HG02885 (cell line): ENCODE results near the gene SCIN.

Experiments used
- ATAC-seq: cut with Tn5 transposase; IDR thresholded peaks from one replicate; pipeline ENCODE4 v1.9.1; 2021; ENCODE audit warnings: mild to moderate bottlenecking; ENCODE audit not compliant: unreplicated experiment, poor library complexity

Gene SCIN

GRCh38 chr7:12607134-12607533, 36.6 kb downstream of the SCIN start:
- peak; percentile 82 for ATAC-seq

DNA sequence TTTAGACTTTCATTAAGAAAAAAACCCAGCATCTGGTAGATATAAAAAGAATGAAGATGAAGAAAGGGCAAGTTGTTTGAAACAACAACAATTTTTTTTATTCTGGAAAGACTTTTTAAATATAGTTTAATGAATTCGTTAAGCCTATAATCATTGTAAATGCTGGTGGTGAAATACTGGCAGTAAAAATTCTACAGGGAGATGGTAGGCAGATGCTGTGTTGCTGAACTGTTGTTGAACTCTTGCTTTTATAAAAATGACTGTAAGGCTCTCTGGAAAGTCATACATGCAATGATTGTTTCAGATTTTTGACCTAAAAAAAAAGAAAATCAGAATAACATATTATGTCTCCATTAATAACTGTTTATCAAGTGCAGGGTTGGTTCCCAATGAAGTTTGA, 39.0 kb downstream of the SCIN start:
- no peak for ATAC-seq

- no peak for ATAC-seq
These were observed 40.4 kb downstream of the SCIN start for GRCh38 chr7:12610899-12611298.

- ATAC-seq = no peak
These were observed 42.1 kb downstream of the SCIN start for GRCh38 chr7:12612622-12613021.

- no peak for ATAC-seq
These were observed 49.0 kb downstream of the SCIN start for GRCh38 chr7:12619461-12620069.

- no peak for ATAC-seq
These were observed 49.9 kb downstream of the SCIN start for GRCh38 chr7:12620371-12620770.

GRCh38 chr7:12623223-12623622, 52.7 kb downstream of the SCIN start:
- no peak for ATAC-seq

GRCh38 chr7:12623885-12624498, 53.5 kb downstream of the SCIN start:
- peak; percentile 62 for ATAC-seq

- ATAC-seq = no peak
These were observed 55.3 kb downstream of the SCIN start for GRCh38 chr7:12625836-12626235.

DNA sequence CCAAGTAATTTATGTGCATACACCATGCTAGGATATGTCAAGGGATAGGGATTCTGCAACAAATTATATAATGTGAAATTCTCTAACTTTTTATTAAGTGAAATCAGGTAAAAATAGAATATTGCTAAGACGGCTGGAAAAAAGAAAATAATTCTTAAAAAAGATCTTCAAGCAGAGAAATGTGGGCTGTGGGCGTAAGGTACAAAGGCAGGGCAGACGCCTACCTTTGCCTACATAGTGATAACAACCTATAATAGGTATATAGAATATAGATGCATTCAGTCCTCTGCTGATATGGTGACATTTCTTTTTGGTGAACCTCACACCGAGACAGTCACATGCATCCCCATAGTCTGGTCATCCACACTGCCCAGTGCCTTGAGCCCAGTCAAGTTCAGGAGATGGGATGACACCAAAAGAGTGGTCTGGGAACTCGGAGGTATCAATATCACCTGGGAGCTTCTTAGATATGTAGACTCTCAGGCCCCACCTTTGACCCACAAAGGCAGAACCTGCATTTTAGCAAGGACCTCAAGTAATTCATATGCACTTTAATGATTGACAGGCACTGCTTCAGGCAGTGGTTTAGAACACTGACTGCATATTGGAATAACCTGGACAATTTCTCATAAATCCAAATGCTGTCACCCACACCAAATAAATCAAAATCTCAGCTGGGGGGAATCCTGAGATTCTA, 59.4 kb downstream of the SCIN start:
- ATAC-seq = no peak

GRCh38 chr7:12630513-12630819, 59.9 kb downstream of the SCIN start:
- no peak for ATAC-seq

GRCh38 chr7:12633582-12633981, 63.1 kb downstream of the SCIN start:
- no peak for ATAC-seq

DNA sequence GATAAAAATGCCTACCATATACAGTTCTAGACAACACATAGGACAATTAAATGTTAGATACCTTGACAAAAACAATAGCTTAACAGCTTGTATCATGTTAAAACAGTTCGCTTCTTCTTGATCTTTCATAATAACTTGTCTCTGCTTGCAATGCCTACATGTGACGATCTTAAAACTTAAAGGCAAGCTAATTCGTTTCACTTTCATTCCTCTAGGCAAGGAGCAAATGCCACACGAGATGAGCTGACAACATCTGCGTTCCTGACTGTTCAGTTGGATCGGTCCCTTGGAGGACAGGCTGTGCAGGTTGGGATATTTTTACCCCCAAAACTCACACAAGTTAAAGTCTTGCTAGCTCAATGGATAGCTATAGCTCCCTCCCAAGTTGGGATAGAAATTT, 65.3 kb downstream of the SCIN start:
- ATAC-seq = peak; percentile 82

GRCh38 chr7:12637328-12637727, 66.8 kb downstream of the SCIN start:
- ATAC-seq = no peak

- ATAC-seq = peak; percentile 56
These were observed 67.5 kb downstream of the SCIN start for GRCh38 chr7:12637819-12638592.

DNA sequence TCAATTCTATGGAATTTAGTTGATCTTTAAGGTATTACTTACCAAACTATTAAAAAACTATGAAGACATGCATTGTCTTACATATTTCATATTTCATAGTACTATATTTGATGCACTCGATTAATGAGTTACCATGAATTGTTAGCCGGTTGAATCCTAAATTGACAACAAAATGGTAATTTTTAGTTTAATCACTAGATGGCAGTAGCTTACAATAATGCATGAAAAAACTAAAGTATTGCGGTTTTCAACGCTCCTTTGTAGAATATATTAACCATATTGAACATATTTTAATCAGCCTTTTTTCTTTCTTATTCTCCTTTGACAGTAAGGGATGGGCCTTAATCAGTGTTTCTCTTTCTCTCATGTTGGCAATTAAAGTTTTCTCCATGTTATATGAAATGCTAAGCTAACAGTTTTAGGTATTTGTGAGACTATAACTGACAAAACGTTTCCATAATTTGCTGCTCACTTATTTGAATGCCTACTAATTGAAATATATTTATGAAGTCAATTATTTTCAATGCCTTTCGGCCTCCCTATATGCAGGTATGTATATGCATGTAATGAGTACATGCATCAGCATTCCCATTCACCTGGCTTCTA, 68.4 kb downstream of the SCIN start:
- peak; percentile 37 for ATAC-seq

DNA sequence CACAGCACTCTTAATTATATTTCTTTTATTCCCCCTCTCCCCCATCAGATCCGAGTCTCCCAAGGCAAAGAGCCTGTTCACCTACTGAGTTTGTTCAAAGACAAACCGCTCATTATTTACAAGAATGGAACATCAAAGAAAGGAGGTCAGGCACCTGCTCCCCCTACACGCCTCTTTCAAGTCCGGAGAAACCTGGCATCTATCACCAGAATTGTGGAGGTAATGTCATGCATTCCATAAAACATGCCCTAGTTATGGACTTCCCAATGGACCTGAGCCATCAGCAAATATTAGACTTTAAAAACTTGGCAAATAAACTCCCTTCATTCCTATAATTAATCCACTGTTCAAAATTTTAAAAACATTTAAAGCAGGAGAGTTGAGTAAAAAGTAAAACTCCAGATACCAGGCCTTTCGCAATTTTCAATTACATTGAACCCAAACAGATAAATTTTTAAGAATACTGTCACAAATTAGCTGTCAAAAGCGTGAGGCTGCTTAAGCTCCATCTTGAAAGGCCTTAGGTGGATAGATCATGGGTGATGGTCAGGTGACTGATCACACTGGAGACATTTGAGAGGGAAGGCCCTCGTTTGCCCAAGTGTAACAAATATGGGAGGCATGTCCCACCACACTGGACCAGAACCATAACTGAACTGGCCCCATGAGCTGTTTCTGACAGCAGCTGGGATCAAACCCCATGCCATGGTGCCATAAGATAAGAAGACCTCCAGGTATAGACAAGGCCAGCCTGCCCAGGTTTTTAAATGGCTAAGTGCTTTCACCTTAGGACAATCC, 70.0 kb downstream of the SCIN start:
- ATAC-seq = no peak

DNA sequence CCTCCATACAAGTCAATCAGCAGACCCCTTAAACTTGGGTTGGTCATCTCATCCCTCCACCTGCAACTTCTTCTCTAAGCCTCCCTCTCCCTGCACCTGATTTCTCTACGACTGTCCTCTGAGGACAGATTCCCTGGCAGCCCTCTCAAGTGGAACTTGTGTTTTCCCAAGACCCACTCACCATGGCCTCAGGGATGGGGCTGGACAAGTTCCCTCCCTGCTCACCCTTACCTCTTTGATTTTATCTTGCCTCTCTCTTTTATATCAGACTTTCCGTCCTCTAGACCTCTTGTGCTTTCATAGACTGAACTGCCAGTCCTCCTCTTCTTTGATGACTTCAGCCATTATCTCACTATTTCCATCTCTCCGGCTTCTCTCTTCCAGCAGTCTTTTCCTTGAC, 70.7 kb downstream of the SCIN start:
- no peak for ATAC-seq

- ATAC-seq = no peak
These were observed 72.0 kb downstream of the SCIN start for GRCh38 chr7:12642508-12642907.

DNA sequence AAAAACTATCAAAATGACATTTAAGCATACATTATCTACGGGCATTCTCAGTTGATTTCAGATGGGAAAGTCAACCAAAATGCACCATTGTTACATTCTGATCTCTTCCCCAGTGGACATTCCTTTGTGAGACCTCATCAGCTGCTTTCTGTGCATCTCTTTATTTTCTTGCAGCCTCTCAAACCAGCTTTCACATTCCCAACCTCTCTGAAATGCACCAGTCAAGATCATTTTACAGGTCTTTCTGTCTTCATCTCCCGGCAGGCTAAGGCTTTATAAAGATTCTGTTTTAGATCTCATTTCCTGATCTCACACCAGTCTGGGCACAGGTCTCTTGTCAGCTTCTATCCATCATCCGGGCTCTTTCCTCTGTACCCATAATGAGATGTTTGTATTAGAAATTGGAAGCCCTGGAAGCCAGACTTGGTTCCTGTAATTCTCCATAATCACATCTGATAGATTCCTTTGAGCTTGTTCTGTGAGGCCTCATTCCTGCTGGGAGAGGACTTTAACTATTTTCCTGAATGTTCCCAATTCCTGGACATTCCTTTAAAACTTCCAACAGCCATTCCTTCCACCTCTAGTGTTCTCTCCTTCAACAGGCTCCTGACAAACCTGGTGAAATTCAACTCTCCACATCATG, 72.6 kb downstream of the SCIN start:
- no peak for ATAC-seq
